OCI-M2 (cell line): ENCODE results near the gene SH2D5.

ENCODE experiments used
- DNase-seq: peaks from one replicate; lab custom pipeline; 2025; ENCODE audit not compliant: unreplicated experiment; lab: John Stamatoyannopoulos, UW

Gene SH2D5

DNA sequence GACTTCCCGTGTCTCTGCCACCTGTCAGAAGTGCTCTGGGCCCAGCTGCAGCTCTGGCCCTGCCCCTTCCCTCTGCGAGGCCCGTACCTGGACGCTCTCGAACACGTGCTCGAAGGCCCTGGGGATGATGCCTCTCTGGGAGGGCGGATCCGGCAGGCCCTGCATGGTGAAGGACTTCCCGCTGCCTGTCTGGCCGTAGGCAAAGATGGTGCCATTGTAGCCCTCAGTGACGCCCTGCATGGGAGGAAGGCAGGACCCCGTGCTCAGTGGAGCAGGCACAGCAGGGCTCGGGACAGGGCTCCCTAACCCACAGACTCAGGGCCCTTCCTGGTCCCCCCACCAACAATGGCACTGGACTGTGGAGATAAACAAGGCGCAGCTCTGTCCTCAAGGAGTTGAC, 17.1 kb downstream of the SH2D5 start:
- DNase-seq: no peak

DNA sequence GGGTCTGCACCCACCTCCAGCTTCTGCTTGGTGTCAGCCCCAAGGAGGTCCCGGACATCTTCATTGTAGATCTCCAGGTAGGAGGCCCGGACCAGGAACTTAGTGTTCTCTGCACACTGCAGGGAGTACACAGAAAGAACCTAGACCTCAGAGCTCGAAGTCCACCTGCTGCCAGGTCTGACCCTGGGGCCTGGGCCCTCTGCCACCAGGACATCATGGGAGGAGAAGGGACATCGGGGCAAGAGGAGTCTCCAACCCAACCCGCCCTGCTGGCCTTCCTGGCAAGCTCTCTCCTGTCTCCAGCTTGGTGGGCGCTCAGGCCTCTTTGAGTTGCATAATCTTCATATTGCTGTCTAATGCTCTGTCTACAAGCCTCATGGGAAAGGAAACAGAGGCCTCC, 19.1 kb downstream of the SH2D5 start:
- no peak for DNase-seq

DNA sequence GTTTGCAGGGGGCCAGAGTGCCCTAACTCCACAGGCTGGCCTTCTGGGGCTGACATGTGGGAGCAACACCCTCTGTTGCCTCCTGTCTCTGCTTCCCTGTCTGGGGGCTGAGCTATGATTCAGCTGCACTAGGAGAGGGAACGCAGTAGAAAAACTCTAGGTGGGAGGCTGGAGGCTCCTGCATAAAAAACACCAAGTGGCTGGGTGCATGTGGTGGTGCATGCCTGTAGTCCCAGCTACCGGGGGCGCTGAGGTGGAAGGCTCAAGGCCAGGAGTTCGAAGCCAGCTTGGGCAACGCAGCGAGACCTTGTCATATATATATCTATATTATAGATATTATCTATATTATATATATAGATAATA, 20.3 kb downstream of the SH2D5 start:
- DNase-seq: no peak

DNA sequence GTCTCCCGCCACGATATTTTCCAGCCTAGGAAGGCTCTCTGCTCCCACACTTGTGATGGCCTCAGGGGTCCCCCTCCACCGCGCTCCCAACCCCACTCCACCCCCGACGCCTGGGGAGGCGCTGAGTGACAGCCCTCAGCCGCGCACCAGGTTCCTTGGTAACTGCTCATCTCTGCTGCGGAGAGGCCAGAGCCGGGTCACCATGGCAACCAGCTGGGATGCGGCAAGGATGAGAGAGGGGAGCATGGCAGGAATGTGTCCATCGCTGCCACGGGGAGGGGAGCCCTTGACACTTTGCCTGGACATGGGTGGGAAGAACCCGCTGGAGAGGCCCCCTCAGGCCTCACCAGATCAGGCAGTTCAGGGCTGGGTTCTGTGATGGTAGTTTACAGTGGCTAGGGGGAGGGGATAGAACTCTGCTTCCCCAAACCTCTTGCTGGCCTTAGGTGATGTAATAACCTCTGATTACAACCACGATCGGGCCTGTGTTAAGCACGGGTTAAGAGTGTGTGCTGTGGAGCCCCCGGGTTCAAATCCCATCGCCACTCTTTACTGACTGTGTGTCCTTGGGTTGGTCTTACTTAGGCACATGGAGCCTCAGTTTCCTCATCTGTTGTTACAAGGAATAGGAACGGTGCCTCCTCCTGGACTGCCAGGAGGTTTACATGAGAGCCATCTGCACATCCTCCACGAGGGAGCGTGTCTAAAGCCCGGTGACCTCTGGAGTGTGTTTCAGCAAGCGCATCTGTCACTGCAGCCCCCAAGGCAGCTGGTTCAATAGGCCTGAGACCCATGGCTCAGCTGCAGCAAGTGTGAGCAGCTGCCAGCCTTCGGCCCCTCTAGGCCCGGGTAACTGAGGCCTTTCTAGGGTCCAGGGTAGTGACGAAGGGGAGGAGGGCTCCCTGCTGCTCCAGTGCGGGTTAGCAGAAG, 21.0 kb downstream of the SH2D5 start:
- no peak for DNase-seq

DNA sequence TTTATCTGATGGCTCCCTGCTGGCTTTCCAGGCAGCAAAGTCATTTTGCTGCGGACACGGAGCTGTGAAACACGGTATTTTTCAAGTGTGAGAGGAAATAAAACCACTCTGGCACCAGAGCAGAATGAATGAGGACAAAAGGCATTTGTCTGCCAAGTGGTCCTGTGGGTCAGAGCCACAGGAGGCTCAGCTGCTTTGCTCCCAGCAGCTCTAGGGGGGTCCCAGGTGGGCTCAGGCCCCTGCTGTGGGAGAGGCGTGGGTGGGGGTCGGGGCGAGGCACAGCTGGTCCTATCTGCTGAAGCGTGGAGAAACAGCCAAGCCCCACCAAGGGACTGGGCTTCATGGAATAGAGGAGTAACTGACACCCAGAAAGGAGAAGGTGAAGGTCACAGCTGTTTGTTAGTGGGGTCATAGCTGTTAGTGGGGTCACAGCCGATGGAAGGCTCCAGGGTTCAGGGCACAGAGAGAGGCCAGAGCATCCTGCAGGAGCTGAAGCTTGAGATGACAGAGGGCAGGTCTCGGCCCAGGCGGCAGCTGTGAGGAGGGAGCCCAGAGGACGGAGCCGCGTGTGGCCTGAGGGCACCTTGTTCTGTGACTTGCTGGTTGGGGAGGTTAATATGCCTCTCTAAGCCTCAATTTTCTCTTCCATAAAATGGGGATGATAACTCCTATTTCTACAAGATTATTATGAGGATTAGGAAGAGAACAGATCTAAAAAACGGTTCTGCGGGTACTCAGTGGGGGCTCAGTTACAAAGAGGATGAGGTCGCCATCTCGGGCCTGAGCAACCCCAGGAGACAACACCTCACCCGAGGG, 21.8 kb downstream of the SH2D5 start:
- no peak for DNase-seq

DNA sequence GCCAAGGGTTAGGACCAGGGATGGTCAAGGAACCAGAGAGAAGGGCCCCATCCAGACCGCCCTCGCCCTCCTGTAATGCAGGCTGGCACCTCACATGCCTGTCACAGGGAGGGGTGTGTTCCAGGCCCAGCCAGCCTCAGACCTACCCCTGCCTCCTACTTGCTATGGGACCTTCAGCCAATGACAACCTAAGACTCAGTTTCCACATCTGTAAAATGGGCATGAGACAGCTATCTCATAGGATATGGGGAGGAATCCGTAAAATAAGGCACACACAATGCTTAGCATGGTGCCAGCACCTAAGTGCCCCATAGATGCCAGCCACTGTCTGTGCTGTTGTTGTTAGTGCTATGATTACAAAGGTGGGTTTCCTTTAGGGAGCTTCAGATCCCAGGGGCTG, 22.6 kb downstream of the SH2D5 start:
- no peak for DNase-seq

DNA sequence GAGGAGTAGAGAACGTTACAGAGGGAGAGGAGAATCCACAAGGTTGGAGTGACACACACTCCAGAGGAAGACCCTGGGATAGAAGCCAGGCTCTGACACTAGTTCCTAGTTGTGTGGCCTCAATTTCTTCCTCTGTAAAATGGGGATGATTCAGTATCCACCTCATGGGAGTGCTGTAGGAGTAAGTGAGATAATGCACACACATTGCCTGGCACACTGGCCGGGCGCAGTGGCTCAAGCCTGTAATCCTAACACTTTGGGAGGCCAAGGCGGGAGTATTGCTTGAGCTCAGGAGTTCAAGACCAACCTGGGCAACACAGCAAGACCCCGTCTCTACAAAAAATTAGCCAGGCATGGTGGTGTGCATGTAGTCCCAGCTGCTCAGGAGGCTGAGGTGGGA, 23.6 kb downstream of the SH2D5 start:
- DNase-seq: no peak

DNA sequence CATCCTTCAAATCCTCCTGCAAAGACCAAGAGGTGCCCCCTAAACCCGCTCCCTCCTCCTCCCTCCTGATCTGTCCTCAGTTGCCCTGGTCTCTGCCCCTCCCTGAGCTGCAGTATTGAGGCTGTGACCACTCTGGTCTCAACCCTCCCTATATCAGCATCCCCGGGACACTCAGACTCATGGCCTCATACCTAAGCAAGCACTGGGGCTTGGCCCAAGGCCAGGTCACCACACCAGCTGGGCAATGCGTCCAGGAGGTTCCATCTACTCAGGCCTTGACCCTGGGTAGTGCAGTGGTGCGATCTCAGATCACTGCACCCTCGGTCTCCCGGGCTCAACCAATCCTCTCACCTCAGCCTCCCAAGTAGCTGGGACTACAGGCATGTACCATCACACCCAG, 24.4 kb downstream of the SH2D5 start:
- no peak for DNase-seq

DNA sequence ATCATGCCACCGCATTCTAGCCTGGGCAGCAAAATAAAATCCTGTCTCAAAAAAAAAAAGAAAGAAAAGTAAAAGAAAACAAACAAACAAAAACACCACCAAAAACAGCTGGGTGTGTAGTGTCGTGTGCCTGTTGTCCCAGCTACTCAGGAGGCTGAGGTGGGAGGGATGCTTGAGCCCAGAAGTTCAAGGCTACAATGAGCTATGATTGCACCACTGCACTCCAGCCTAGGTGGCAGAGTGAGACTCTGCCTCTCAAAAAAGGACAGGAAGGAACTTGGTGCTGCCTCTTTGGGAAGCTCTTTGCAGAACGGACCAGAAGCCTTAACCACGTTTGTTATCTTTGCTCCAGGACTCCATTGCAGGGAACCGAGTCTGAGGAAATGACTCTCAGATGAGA, 25.7 kb downstream of the SH2D5 start:
- DNase-seq: no peak

DNA sequence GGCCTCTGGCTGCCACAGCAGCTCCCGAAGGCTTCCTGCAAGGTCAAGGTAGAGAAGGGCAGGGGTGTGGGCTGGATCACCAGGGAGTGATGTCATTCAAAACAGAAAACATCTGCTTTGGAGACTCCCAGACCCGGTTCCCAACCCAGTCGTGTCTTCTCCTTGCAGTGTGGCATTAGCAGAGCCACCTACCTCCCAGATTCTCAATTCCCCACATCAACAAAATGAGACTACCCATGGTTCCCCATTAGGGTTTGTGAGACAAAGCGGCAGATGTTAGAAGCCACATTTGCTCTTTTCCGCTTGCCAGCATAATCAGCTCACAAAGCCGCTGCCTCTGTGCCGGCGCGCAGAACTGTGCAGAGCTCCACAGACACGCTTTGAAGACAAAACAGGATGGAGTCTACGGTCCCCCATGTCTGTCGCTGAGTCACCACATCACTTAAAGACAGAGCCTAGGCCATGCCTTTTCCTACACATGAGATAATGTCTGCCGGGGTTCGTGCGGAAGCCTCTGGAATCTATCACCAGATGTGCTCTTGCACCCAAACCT, 27.2 kb downstream of the SH2D5 start:
- no peak for DNase-seq

DNA sequence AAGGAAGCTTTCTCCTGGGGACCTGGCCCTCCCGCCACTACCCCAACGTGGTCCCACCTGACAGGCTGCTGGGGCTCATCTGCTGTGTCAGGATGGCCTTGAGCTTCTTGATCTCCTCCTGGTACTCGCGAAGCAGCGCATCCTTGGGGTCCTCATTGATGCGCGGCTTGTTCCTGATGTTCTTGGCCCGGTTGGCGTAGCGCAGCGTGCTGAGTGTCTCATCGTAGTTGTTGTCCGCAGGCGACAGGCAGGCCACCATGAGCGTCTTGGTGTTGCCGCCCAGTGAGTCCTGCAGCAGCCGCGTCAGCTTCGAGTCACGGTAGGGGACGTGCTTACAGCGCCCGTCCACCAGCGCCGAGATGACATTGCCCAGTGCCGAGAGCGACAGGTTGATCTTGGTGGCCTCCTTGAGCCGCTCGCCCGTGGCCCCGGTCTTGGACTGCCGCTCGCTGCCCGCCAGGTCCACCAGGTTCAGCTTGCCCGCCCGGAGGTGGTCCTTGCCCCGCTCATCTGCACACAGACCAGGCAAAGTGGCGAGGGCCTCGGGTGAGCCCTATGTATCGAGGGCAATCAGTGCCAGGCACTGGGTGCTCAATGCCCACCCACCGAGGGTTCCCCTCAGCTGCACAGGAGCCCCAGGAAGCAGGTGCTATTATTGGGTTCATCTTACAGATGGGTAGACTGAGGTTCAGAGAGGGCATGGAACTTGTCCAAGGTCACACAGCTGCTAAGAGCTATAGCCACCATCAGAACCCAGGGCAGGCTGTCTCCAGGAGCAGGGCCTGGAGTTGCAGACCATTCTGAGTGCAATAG, 27.9 kb downstream of the SH2D5 start:
- DNase-seq: no peak

DNA sequence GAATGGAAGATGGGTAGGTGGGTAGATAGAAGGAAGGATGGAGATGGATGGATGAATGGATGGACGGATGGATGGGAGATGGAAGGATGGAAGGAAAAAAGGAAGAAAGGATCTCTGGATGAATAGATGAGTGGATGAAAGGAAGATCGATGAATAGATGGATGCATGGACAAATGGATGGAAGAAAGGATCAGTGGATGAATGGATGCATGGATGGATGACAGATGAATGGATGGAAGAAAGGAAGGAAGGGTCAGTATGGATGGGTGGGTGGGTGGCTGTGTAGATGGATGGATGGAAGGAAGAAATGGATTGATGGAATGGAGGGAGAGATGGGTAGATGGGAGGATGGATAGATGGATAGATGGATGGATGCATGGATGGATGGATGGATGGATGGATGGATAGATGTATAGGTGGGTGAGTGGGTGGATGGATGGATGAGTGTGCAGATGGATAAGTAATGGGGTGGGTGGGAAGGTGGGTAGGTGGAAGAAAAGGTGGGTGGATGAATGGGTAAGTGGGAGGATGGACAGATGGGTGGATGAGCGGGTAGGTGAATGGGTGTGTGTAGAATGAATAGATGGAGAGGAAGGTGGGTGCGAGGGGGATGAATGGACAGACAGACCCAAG, 29.3 kb downstream of the SH2D5 start:
- no peak for DNase-seq

DNA sequence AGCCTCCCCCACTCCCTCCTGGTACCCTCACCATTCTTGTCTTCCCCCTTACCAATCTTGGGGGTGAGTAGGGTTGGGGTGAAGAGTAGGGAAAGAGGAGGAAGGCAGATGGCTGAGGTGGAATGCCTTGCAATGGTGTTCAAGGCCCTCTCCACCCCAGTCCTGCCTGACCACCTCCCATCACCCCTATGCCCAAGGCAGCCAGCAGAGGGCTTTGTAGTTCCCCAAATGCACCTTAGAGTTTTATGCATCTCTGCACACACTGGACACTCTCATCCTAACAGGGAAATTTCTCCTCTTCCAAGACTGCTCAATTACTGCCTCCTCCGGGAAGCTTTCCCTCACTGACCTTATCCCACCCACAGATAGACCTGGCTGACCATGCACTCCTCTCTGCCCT, 30.1 kb downstream of the SH2D5 start:
- DNase-seq: no peak

DNA sequence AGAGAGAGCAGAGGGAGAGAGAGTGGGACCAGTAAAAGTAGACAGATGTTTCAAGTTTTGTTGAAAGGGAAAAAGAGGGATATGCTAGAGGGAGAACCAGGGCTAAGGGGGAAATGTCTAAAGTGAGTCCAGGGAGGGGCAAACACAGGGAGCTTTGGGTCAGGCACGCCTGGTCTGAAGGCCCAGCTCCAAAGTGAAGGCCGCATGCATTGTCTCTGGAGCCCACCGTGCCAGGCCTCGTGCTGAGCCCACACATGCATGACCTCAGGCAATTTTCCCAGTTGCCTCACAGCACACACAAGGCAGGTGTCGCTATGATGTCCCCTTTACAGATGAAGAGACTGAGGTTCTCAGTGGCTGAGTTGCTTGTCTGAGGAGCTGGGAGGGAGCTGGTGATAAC, 30.7 kb downstream of the SH2D5 start:
- no peak for DNase-seq

DNA sequence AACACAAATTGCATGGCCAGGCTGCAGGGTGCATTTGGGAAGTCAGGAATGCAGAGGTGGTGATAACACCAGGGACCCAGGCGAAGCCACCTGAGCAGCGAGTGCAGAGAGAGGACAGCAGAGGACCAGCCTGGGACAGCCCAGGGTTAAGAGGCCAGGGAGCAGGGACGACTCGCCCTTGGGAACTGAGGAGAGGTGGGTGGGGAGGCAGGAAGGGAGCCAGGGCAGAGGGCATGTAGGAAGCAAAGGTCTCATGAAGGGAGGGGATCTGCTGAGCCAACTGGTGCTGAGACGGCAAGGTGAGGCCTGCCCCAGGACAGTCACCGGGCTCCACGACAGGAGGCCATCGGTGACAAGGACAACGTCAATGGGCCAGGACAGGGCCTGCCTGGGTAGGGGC, 31.1 kb downstream of the SH2D5 start:
- no peak for DNase-seq

DNA sequence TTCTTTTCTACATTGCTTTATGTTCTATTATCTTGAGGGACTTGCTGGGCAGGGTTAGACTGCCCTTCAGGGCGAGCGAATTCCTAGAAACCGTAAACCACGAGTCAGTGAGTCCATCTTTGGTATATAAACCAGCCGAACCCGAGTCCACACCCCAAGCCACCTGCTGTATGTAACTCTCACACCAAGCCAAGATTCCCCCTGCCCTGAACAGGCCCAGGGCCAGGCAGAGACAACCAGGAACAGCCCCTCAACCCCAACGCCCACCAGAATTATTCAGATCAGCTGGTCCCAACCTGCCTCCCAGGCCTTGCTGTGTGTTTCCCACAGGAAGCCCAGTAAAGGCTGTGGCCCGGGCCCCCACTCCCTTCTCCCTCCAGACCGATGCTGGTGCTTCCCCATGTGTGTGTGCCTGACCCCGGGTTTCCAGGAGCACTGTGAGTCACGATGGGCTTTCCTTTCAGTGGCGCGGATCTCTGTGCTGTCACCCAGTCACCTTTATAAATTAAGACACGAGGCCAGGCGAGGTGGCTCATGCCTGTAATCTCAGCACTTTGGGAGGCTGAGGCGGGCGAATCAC, 31.8 kb downstream of the SH2D5 start:
- no peak for DNase-seq

DNA sequence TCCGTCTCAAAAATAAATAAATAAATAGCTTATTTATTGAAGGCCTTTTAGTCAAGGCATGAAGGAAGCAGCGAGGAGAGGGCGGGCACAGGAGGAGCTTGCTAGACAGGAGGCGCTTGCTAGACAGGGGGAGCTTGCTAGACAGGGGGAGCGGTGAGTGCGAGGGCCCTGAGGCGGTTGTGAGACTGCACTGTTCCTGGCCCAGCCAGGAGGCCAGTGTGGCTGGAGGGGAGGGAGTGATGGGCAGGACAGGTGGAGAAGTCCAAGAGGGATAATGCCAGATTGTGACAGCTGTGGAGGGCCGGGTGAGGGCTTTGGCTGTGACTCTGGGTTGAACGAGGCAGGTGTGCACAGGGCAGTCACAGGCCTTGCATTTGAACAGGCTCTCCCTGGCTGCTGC, 32.9 kb downstream of the SH2D5 start:
- no peak for DNase-seq

DNA sequence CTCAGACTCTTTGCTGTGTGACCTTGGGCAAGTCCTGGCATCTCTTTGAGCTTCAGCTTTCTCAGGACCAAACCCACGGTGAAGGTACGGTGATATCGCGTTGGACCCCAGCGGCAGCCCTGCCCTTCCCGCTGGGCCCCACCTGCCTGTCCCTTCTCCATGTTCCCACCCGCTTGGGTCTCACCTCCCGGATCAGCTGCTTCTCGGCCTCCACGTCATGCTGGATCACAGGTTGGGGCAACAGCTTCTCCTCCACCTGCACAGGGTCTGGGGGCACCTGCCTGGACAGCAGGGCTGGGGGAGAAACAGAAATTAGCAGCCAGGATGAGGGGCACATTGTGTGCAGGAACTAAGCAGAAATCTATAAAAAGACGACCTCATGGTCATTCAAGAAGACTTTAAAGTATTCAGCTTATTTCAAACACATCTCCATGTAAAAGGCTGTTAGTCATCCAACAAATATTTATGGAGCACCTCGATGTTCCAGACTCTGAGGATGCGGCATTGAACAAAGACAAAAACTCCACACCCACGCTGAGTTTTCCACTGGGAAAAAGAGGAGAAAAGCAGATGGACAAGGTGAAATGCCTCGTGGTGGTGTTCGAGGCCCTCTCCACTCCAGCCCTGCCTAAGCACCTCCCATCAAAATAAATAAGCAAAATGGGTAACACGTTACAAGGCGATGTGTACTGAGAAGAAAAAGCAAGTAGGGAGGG, 34.1 kb downstream of the SH2D5 start:
- no peak for DNase-seq

DNA sequence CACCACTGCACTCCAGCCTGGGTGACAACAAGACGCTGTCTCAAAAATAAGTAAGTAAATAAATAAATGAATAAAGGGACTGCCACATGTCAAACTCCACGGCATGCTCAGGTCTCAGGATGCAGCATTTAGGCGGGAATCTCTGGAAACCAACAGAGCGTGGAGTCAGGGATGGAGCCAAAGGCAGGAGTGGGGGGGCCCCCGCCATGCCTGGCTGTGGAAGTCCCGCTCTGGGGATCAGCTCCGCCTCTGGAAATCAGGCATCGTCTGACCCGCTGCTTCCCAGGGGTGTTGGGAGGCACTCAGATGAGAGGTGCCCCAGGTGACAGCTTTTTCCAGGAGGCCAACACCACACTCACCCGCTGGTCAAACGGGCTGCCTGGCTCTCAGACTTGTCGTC, 34.9 kb downstream of the SH2D5 start:
- DNase-seq: no peak
